Liver (tissue), 9 donors: ENCODE data around the gene YKT6. TPM values are rescaled to one million over a fixed set of nuclear protein-coding genes. Genes with fewer than 3 reads are reported as not detected.

Experiments
- DNase-seq: peaks from one replicate; pipeline ENCODE4 v3.0.0-alpha.2; 2017; ENCODE audit warnings: low spot score
- H3K27ac ChIP-seq, 2 donors: one replicate each; pipeline ENCODE4 v1.7.0; 2013; ENCODE audit warnings: inconsistent platforms in 2 of 2, low read length in 2 of 2, control low read depth in 1 of 2, low read depth in 1 of 2, mild to moderate bottlenecking in 1 of 2
- H3K27me3 ChIP-seq, 4 donors: one replicate each; pipeline versions ENCODE4 v1.6.1 to v1.7.0; 2013; ENCODE audit warnings: low read length in 3 of 4, inconsistent platforms in 1 of 4, mild to moderate bottlenecking in 1 of 4, moderate library complexity in 1 of 4; ENCODE audit not compliant: control insufficient read depth in 4 of 4, insufficient read depth in 4 of 4
- H3K36me3 ChIP-seq, 4 donors: one replicate each; pipeline versions ENCODE4 v1.6.1 to v1.7.0; 2013; ENCODE audit warnings: low read length in 3 of 4, mild to moderate bottlenecking in 3 of 4, low read depth in 1 of 4, moderate library complexity in 1 of 4; ENCODE audit not compliant: control insufficient read depth in 4 of 4, insufficient read depth in 3 of 4
- H3K4me1 ChIP-seq, 4 donors: one replicate each; pipeline versions ENCODE4 v1.6.1 to v1.7.0; 2013; ENCODE audit warnings: low read length in 3 of 4, mild to moderate bottlenecking in 3 of 4, moderate library complexity in 1 of 4; ENCODE audit not compliant: control insufficient read depth in 4 of 4, insufficient read depth in 4 of 4
- H3K4me3 ChIP-seq, 3 donors: one replicate each; pipeline versions ENCODE4 v1.6.1 to v1.7.0; 2013; ENCODE audit warnings: low read length in 3 of 3, control low read depth in 1 of 3, low read depth in 1 of 3, mild to moderate bottlenecking in 1 of 3
- H3K9ac ChIP-seq, 2 donors: one replicate each; pipeline ENCODE4 v1.7.0; 2013; ENCODE audit warnings: low read length in 2 of 2, mild to moderate bottlenecking in 2 of 2, moderate library complexity in 2 of 2, control low read depth in 1 of 2, low read depth in 1 of 2
- H3K9me3 ChIP-seq, 4 donors: one replicate each; pipeline versions ENCODE4 v1.6.1 to v1.7.0; 2013; ENCODE audit warnings: low read length in 3 of 4; ENCODE audit not compliant: control insufficient read depth in 4 of 4
- ATF3 ChIP-seq: IDR thresholded peaks from 2 replicates; pipeline ENCODE4 v1.6.1; 2016; ENCODE audit warnings: antibody characterized with exemption
- CTCF ChIP-seq: fragments of 150-350 bp; IDR thresholded peaks from 2 replicates; pipeline ENCODE4 v1.5.1; 2017; ENCODE audit warnings: improper control_type of control experiment, low read depth, low read length; ENCODE audit not compliant: missing input control
- EGR1 ChIP-seq, 2 donors: IDR thresholded peaks; 2 replicates each; pipeline ENCODE4 v1.6.1; 2016 to 2018; ENCODE audit warnings: antibody characterized with exemption in 2 of 2, low read depth in 2 of 2
- FOXA1 ChIP-seq: IDR thresholded peaks from 2 replicates; pipeline ENCODE4 v1.6.1; 2016; ENCODE audit warnings: antibody characterized with exemption
- FOXA2 ChIP-seq: IDR thresholded peaks from 2 replicates; pipeline ENCODE4 v1.6.1; 2016; ENCODE audit warnings: antibody characterized with exemption
- GABPA ChIP-seq, 2 donors: IDR thresholded peaks in 1 of 2; conservative IDR thresholded peaks in 1 of 2; 2 replicates each; pipeline ENCODE4 v1.6.1; 2016; ENCODE audit warnings: antibody characterized with exemption in 2 of 2, mild to moderate bottlenecking in 1 of 2, moderate library complexity in 1 of 2
- HNF4A ChIP-seq, 2 donors: conservative IDR thresholded peaks; 2 replicates each; pipeline ENCODE4 v1.6.1; 2016; ENCODE audit warnings: antibody characterized with exemption in 2 of 2, mild to moderate bottlenecking in 2 of 2
- HNF4G ChIP-seq: IDR thresholded peaks from 2 replicates; pipeline ENCODE4 v1.6.1; 2016; ENCODE audit warnings: antibody characterized with exemption
- JUND ChIP-seq, 2 donors: IDR thresholded peaks; 2 replicates each; pipeline ENCODE4 v1.6.1; 2016; ENCODE audit warnings: antibody characterized with exemption in 2 of 2
- MAX ChIP-seq: IDR thresholded peaks from 2 replicates; pipeline ENCODE4 v1.6.1; 2016; ENCODE audit warnings: antibody characterized with exemption
- NR2F2 ChIP-seq: IDR thresholded peaks from 2 replicates; pipeline ENCODE4 v1.6.1; 2016; ENCODE audit warnings: antibody characterized with exemption
- RAD21 ChIP-seq, 2 donors: IDR thresholded peaks; 2 replicates each; pipeline ENCODE4 v1.6.1; 2016; ENCODE audit warnings: antibody characterized with exemption in 2 of 2, mild to moderate bottlenecking in 2 of 2
- REST ChIP-seq: IDR thresholded peaks from 2 replicates; pipeline ENCODE4 v1.6.1; 2016; ENCODE audit warnings: antibody characterized with exemption, mild to moderate bottlenecking
- RXRA ChIP-seq, 2 donors: IDR thresholded peaks; 2 replicates each; pipeline ENCODE4 v1.6.1; 2017 to 2018; ENCODE audit warnings: antibody characterized with exemption in 2 of 2, mild to moderate bottlenecking in 1 of 2
- SP1 ChIP-seq: IDR thresholded peaks from 2 replicates; pipeline ENCODE4 v1.6.1; 2018; ENCODE audit warnings: antibody characterized with exemption, mild to moderate bottlenecking
- TAF1 ChIP-seq: conservative IDR thresholded peaks from 2 replicates; pipeline ENCODE4 v1.6.1; 2016; ENCODE audit warnings: antibody characterized with exemption, mild to moderate bottlenecking
- YY1 ChIP-seq: IDR thresholded peaks from 2 replicates; pipeline ENCODE4 v1.6.1; 2016; ENCODE audit warnings: antibody characterized with exemption, mild to moderate bottlenecking
- ZBTB33 ChIP-seq: IDR thresholded peaks from 2 replicates; pipeline ENCODE4 v1.6.1; 2016; ENCODE audit warnings: antibody characterized with exemption
- WGBS: extraction: QIAGEN DNeasy Blood & Tissue Kit; methylation state at CpG from one replicate; pipeline ENCODE4 v1.1.7; 2013; 5-methylcytosine and 5-hydroxymethylcytosine counted together
- polyA plus RNA-seq, 2 donors: library from polyadenylated mRNA; stranded (reverse) in 1 of 2; unstranded in 1 of 2; fragments of 200-250 nt in 1 of 2; fragments of >200 nt in 1 of 2; fragmentation: Nextera tagmentation in 1 of 2; extraction: Ambion mirVana in 1 of 2; gene quantifications; one replicate each; pipeline versions ENCODE4 v1.2.1 to v1.2.3, GENCODE V29; 2013 to 2015
- total RNA-seq, 2 donors: library from RNA; depleted of rRNA; stranded (reverse); fragments of >200 nt; gene quantifications; one replicate each; pipeline ENCODE4 v1.2.3, GENCODE V29; 2014
- donor health status: healthy.
- donor health status: healthy.
- donor health status: healthy.
- donor health status: healthy.
- donor health status: healthy.

The YKT6 gene
- total and polyA plus RNA-seq, 4 donors, result 8.1 to 22.0 (median 21.0) TPM

GRCh38 chr7:44194562-44195145, 6.1 kb upstream of the YKT6 start:
- no peaks in the 10 kb centered on the region for H3K36me3 ChIP-seq
- peaks cover 0 to 5% (median 0%) of the 10 kb centered on the region in 4 donors for H3K4me1 ChIP-seq
- 92% methylated on average over 3 of the region's 3 CpGs for whole genome bisulfite sequencing
- H3K27ac ChIP-seq, result no peak overlapping the region
- H3K9ac ChIP-seq, result no peak overlapping the region
- TF ChIP-seq SP1 (no peak), MAX (no peak), FOXA1 (no peak), TAF1 (no peak), ATF3 (no peak), YY1 (no peak), RAD21 (IDR thresholded peaks at IDR 0.05) (no peak), GABPA (IDR thresholded peaks at IDR 0.05 in 1 of 2, conservative IDR thresholded peaks at IDR 0.05 in 1 of 2) (no peak), REST (no peak), CTCF (no peak), NR2F2 (no peak), EGR1 (IDR thresholded peaks at IDR 0.05; ENCODE audit: low read depth in 2 of 2) (no peak), HNF4G (no peak), RXRA (IDR thresholded peaks at IDR 0.05) (no peak), JUND (IDR thresholded peaks at IDR 0.05) (no peak), HNF4A (conservative IDR thresholded peaks at IDR 0.05) (no peak), ZBTB33 (no peak), FOXA2 (no peak)
- H3K9me3 ChIP-seq, result no peaks in the 10 kb centered on the region
- no peaks in the 10 kb centered on the region for H3K27me3 ChIP-seq
- no peak overlapping the region for H3K4me3 ChIP-seq
- no peak for DNase-seq
